Right ventricle myocardium inferior (tissue), 1 donor: ENCODE results near the gene FBLIM1. TPM values are rescaled to one million over a fixed set of nuclear protein-coding genes. Genes with fewer than 3 reads are reported as not detected.
A peak's percentile ranks its signal among the peaks of the same experiment; 100 is the strongest.
"Not testable (repeated sequence)": the region's sequence is repeated elsewhere in the genome, so short reads cannot be mapped to it uniquely, and the experiment has no call there.

Experiments used
- ATAC-seq: fragments of 200-7000 bp; cut with Tn5 transposase; one replicate; pipeline ENCODE4 v1.9.1; 2020; ENCODE audit warnings: mild to moderate bottlenecking, moderate library complexity
- DNase-seq: peaks from one replicate; pipeline ENCODE4 v3.0.0; 2021; ENCODE audit errors: missing footprints
- intact Hi-C: fragments of 100-400 bp; cut with DNase I; formaldehyde crosslinking; loops from one replicate; pipeline ENCODE4 v1.11.0; 2022
- total RNA-seq: library from RNA; stranded (reverse); fragmentation: NEBNext Ultra II Directional; extraction: Animal tissue kit (Norgen Biotek cat#: 25700); gene quantifications from one replicate; pipeline ENCODE4 v1.2.1, GENCODE V29; 2021
- donor health status: DM: no; HTN: yes; CAD: no; lungs with severe emphysema.

FBLIM1 gene
- total RNA-seq, 1 donor from 2014 or later: 97.6 TPM

DNA sequence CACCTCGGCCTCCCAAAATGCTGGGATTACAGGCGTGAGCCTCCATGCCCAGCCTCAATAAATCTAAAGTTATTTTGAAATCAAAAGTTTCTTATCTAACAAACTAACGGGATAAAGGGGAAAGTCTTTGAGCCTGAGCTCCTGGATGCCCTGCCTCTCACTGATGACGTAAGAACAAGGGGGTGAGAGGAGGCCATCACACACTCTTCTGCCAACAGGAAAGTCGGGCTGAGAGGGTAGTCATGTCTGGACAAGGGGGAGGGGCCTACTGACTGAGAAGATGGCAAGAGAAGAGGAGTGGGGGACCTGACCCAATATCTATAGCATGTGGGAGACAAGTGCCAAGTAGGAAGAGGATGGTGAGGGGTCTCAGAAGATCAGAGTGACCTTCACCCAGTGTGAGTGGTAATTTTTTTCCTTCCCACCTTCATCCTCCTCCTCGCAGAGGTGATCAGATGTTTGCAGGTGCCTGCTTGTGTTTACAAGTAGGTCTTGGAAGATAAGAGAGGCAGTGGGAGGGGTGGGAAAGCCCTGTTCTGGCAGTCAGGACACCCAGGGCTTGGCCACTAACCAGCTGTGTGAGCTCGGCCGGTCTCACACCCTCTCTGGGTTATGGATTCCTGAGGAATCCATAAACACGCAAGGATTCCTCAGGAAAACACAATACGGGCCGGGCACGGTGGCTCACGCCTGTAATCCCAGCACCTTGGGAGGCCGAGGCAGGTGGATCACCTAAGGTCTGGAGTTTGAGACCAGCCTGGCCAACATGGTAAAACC is 39.2 kb downstream of the FBLIM1 start:
- ATAC-seq: no peak
- no peak for DNase-seq
- intact Hi-C loops: no loop called here

DNA sequence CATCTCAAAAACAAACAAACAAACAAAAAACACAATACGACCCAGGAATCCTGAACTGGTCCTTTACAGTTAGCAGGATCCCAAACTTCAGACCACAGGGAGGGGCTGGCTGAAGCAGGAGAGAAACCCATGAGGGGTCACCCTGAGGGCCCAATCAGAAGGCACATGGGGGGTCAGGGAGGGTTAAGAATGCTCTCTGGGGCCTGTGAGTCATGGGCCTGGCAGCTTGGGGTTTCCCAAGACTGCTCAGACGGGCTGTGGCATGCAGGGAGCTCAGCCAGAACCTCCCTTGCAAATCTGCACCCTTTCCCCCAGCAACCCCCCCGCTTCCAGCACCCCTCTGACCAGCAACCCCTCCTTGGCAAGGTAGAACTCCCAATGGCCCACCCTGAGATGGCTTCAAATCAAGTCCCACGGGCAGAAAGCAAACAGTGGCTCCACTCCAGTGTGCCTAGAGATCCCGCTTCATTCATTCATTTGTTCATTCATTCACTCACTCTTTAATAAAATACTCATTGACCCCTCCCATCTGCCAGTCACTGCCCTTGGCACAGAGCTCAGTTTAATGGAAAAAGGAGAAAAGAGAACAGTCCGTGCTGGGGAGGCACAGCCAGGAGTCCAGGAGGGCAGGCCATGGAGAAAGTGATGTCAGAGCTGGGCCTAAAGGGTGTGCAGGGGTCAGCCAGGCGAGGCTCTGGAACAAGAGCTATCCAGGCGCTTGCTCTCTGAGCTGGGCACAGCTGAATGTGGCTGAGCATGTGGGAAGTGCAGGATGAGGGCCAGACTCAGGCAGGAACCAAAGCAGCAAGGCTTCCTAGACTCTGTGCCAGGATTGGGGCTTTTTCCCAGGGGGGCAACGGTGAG is 40.6 kb downstream of the FBLIM1 start:
- peak; percentile 75 for DNase-seq
- intact Hi-C loops: no loop called here
- ATAC-seq: peak; percentile 57

DNA sequence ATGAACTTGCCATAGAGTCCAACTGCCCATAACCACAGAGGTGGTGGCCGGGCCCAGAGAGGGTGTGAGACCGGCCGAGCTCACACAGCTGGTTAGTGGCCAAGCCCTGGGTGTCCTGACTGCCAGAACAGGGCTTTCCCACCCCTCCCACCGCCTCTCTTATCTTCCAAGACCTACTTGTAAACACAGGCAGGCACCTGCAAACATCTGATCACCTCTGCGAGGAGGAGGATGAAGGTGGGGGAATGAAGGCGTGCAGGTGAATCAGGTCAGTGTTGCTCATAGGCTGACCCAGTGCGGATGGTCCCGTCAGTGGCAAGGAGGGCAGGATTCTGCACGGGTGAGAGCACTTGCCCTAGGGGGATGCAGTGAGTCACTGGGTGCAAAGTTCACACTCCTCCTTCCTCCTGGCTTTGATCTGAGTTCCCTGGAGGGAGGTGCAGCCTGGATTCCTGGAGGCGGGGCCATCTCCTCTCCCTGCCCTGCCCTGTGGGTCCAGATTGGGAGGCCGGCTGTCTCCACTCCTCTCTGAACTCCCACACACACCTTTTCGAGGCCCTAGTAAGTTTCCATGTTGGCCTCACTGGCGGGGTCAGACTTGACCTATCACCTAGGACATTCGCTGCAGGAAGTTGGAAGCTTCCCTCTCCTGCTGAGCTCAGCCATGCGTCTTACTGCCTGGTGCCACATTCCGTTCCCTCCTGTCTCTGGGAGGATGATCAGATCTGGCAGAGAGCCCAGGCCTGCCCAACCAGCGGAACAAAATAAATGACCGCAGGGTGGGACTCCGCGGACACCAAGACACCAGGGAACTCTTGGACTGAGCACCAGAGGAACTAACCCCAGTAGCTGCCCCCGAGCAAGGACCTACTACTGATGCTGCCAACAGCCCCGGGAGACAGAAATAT is 41.6 kb downstream of the FBLIM1 start:
- ATAC-seq (peak; percentile 38), DNase-seq (no peak)
- intact Hi-C loops: no loop called here

DNA sequence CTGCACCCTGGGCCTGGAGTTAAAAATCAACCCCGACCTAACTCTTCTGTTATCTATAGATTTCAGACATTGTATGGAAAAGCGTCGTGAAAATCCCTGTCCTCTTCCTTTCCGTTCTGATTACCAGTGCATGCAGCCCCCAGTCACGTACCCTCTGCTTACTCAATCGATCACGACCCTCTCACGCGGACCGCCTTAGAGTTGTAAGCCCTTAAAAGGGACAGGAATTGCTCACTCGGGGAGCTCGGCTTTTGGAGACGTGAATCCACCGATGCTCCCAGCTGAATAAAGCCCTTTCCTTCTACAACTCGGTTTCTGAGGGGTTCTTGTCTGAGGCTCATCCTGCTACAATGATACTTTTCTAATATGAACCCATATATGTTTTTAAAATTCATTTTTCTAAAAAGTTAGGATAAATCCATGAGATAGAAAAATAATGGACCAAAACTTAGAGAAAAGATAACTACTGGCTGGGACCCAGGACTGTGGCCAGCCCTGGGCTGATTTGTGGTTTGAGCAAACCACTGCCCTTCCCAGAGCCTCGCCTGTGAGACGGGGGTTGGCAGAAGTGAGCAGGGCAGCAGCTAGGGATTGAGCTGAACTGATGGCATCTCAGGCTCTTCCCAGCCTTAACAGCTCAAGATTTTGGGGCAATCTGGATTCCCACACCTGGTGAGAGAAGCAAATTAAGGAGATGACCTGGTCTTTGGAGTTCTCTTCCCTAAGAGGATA is 43.8 kb downstream of the FBLIM1 start:
- intact Hi-C loops: no loop called here
- ATAC-seq (no peak), DNase-seq (no peak)

DNA sequence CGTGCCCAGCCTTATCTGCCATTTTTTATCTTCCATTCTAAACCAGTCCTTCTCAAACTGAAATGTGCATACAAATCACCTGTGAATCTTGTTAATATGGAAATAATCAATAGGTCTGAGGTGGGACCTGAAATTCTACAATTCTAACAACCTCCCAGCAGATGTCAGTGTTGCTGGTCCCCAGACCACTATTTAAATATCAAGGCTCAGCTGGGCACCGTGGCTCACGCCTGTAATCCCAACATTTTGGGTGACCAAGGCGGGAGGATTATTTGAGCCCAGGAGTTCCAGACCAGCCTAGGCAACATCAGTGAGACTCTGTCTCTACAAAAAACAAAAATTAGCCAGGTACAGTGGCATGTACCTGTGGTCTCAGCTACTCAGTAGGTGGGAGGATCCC is 44.8 kb downstream of the FBLIM1 start:
- DNase-seq (no peak), ATAC-seq (no peak)
- intact Hi-C loops: no loop called here

GRCh38 chr1:15804060-15804459 is 45.5 kb downstream of the FBLIM1 start:
- ATAC-seq (no peak), DNase-seq (no peak)
- intact Hi-C loops: no loop called here

DNA sequence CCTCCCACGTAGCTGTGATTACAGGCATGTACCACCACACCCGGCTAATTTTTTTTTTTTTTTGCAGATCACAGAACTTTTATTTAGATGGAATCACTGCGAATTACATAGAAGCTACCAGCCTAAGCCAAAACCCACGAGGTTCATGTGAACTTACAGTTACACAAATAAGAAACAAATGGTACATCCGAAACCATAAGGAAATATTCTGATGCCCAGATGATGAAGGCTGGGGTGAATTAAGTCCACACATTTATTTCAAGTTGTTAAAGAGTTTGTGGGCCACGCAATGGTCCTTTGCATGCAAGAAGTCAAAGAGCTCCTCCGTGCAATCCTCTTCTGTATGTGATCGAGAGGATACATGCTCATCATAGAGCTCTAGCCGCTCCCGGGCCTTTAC is 48.5 kb downstream of the FBLIM1 start:
- DNase-seq: no peak
- intact Hi-C loops: no loop called here
- ATAC-seq: no peak

DNA sequence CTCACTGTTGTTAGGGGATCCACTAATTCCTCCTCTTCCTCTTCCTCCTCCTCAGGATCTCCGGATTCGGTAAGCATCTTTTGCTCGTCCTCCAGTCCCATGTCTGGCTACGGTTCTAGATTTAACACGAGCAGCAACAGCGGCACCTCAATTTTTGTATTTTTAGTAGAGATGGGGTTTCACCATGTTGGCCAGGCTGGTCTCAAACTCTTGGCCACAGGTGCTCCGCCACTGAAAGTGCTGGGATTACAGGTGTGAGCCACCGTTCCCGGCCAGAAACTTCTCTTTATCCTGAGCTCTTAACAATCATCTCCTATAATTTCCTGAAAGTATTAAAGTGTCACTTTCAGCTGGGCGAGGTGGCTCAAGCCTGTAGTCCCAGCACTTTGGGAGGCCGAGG is 49.0 kb downstream of the FBLIM1 start, which contains the start of gene UQCRHL:
Gene UQCRHL (minus strand): TSS at position 101 of the 400 bp plus-strand sequence. CDS start 0 bp downstream, at position 101.
- intact Hi-C loops, DNase-seq, ATAC-seq: not testable (repeated sequence)

- no peak for ATAC-seq
- intact Hi-C loops: no loop called here
- DNase-seq: no peak
Observed at GRCh38 chr1:15808955-15809354, 50.4 kb downstream of the FBLIM1 start.

GRCh38 chr1:15810073-15810472 is 51.5 kb downstream of the FBLIM1 start:
- no peak for ATAC-seq
- intact Hi-C loops: no loop called here
- no peak for DNase-seq

DNA sequence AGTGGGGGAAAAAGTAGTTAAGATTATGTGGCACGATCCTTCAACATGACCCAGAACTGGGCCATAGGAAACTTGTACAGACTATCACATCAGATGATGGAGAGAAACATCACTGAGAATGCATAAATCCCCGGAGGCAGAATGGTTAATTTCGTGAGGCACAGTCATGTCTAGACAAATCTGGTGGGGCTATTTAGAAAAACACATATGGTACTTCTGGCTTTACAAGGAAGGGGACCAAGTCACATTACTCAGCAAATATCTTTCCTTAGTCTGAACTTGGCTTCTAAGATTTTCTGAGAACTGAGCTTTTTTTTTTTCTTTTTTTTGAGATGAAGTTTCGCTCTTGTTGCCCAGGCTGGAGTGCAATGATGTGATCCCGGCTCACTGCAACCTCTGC is 58.1 kb downstream of the FBLIM1 start:
- no peak for DNase-seq
- intact Hi-C loops: loop anchor here (2.0 kb wide), 1 partner anchor 178 kb away; no protein-coding TSS in a partner anchor
- no peak for ATAC-seq

DNA sequence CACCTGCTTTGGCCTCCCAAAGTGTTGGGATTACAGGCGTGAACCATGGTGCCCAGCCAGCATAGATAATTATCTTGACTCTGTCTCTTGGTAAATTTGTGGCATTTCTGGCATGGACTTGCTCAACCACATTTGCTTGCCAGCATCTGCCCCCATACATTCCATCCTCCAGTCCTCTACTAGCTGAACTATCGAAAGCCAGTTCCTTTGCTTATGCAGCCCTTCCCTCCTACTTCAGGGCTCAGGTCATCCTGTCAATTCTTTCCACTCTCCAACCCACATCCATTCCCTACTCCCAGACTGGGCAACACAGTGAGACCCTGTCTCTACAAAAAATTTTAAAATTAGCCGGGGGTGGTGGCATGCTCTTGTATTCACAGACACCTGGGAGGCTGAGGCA is 61.9 kb downstream of the FBLIM1 start:
- ATAC-seq (no peak), DNase-seq (no peak)
- intact Hi-C loops: no loop called here

GRCh38 chr1:15825800-15826199 is 67.2 kb downstream of the FBLIM1 start:
- no peak for ATAC-seq
- no peak for DNase-seq
- intact Hi-C loops: no loop called here

GRCh38 chr1:15826810-15827507 is 68.4 kb downstream of the FBLIM1 start:
- intact Hi-C loops: no loop called here
- ATAC-seq (no peak), DNase-seq (no peak)

GRCh38 chr1:15827567-15827966 is 69.0 kb downstream of the FBLIM1 start:
- ATAC-seq, DNase-seq, intact Hi-C loops: not testable (repeated sequence)

GRCh38 chr1:15828931-15829330 is 70.3 kb downstream of the FBLIM1 start:
- ATAC-seq, intact Hi-C loops, DNase-seq: not testable (repeated sequence)

DNA sequence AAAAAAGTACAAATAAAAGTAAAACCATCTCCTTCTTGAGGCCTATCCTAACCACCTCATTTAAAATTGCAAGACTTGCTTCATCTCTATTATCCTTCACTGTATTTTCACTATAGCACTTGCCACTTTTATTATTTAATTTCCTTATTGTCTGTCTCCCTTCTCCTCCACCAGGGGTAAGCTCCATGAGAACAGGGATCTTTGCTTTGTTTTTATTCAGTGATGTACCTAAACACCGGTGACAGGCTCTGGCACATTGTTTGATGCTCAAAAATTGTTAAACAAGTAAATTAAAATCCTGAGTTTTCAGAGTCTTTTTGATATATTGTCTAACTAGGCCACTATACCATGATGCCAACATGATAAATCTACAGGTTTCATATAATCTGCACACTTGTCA is 71.7 kb downstream of the FBLIM1 start:
- no peak for ATAC-seq
- intact Hi-C loops: no loop called here
- DNase-seq: no peak
